Measurements from ENCODE around the gene TIMP2.

- TF ChIP-seq EP300 (IDR thresholded peaks at IDR 0.05) (no peak), CTCF (IDR thresholded peaks at IDR 0.05) (no peak)
Measured at GRCh38 chr17:78967782-78968362, 42.7 kb upstream of the TIMP2 start.
